ENCODE results near the gene RNF145. TPM values are rescaled to one million over a fixed set of nuclear protein-coding genes. Genes with fewer than 3 reads are reported as not detected.

RNF145 gene
- total RNA-seq, 3 donors from 2014 or later = 40.5 to 68.2 (median 41.3) TPM

- TF ChIP-seq POLR2A (IDR thresholded peaks at IDR 0.05) = no peak
- TF ChIP-seq POLR2AphosphoS5 (IDR thresholded peaks at IDR 0.05) = no peak
- no peak for TF ChIP-seq CTCF (IDR thresholded peaks at IDR 0.05)
- Histone ChIP-seq H3K9me3 (no peaks in the 10 kb centered on the region), H3K36me3 (no peaks in the 10 kb centered on the region), H3K27me3 (no peaks in the 10 kb centered on the region), H3K4me1 (peaks cover 0 to 3% of the 10 kb centered on the region in 2 donors), H3K27ac (no peak overlapping the region), H3K4me3 (no peak overlapping the region)
- DNase-seq (ENCODE audit: low spot score in 2 of 2) = no peak
- intact Hi-C loops (cut with DNase I; ENCODE audit: low total_unique reads) = no loop called here
Measured at GRCh38 chr5:159220206-159220605, 10.9 kb upstream of the RNF145 start.

GRCh38 chr5:159218595-159219023, 9.3 kb upstream of the RNF145 start:
- intact Hi-C loops (cut with DNase I; ENCODE audit: low total_unique reads) = no loop called here
- Histone ChIP-seq H3K9me3 (no peaks in the 10 kb centered on the region), H3K27ac (no peak overlapping the region), H3K27me3 (no peaks in the 10 kb centered on the region), H3K4me1 (peaks cover 0 to 3% of the 10 kb centered on the region in 2 donors), H3K36me3 (no peaks in the 10 kb centered on the region), H3K4me3 (no peak overlapping the region)
- DNase-seq (ENCODE audit: low spot score in 2 of 2) = no peak
- no peak for TF ChIP-seq POLR2AphosphoS5 (IDR thresholded peaks at IDR 0.05)
- TF ChIP-seq CTCF (IDR thresholded peaks at IDR 0.05) = no peak
- no peak for TF ChIP-seq POLR2A (IDR thresholded peaks at IDR 0.05)

- Histone ChIP-seq H3K27me3 (no peaks in the 10 kb centered on the region), H3K36me3 (no peaks in the 10 kb centered on the region), H3K4me3 (no peak overlapping the region), H3K9me3 (no peaks in the 10 kb centered on the region), H3K27ac (no peak overlapping the region), H3K4me1 (peaks cover 0 to 3% of the 10 kb centered on the region in 2 donors)
- DNase-seq (ENCODE audit: low spot score in 2 of 2) = no peak
- intact Hi-C loops (cut with DNase I; ENCODE audit: low total_unique reads) = no loop called here
- TF ChIP-seq POLR2AphosphoS5 (IDR thresholded peaks at IDR 0.05) (no peak), POLR2A (IDR thresholded peaks at IDR 0.05) (no peak), CTCF (IDR thresholded peaks at IDR 0.05) (no peak)
Measured at GRCh38 chr5:159217236-159217635, 7.9 kb upstream of the RNF145 start.

GRCh38 chr5:159216454-159216853, 7.1 kb upstream of the RNF145 start:
- TF ChIP-seq POLR2A (IDR thresholded peaks at IDR 0.05) (no peak), CTCF (IDR thresholded peaks at IDR 0.05) (no peak), POLR2AphosphoS5 (IDR thresholded peaks at IDR 0.05) (no peak)
- H3K4me1 ChIP-seq = peaks cover 0 to 3% of the 10 kb centered on the region in 2 donors
- H3K36me3 ChIP-seq = no peaks in the 10 kb centered on the region
- no peak for DNase-seq (ENCODE audit: low spot score in 2 of 2)
- intact Hi-C loops (cut with DNase I; ENCODE audit: low total_unique reads) = no loop called here
- no peaks in the 10 kb centered on the region for H3K27me3 ChIP-seq
- no peak overlapping the region for H3K27ac ChIP-seq
- H3K4me3 ChIP-seq = no peak overlapping the region
- no peaks in the 10 kb centered on the region for H3K9me3 ChIP-seq

GRCh38 chr5:159215886-159216285, 6.5 kb upstream of the RNF145 start:
- Histone ChIP-seq H3K27ac (no peak overlapping the region), H3K9me3 (no peaks in the 10 kb centered on the region), H3K4me1 (peaks cover 0 to 3% of the 10 kb centered on the region in 2 donors), H3K27me3 (no peaks in the 10 kb centered on the region), H3K4me3 (no peak overlapping the region), H3K36me3 (no peaks in the 10 kb centered on the region)
- DNase-seq (ENCODE audit: low spot score in 2 of 2) = no peak
- intact Hi-C loops (cut with DNase I; ENCODE audit: low total_unique reads) = no loop called here
- TF ChIP-seq POLR2AphosphoS5 (IDR thresholded peaks at IDR 0.05) (no peak), CTCF (IDR thresholded peaks at IDR 0.05) (no peak), POLR2A (IDR thresholded peaks at IDR 0.05) (no peak)
